HG03095 (cell line): ENCODE data around the gene MYZAP.

Source experiments
- ATAC-seq: cut with Tn5 transposase; IDR thresholded peaks from one replicate; pipeline ENCODE4 v1.9.1; 2021; ENCODE audit warnings: moderate library complexity; ENCODE audit not compliant: unreplicated experiment

The MYZAP gene

GRCh38 chr15:57734860-57735259 is 143.2 kb downstream of the MYZAP start:
- ATAC-seq, result no peak
